IMR-90 (cell line): ENCODE measurements around the gene SAMD1. TPM values are rescaled to one million over a fixed set of nuclear protein-coding genes. Genes with fewer than 3 reads are reported as not detected.

Experiments used
- ATAC-seq: fragments of 200-7000 bp; cut with Tn5 transposase; 2 replicates; pipeline ENCODE4 v1.9.1; 2020; ENCODE audit warnings: low read depth, mild to moderate bottlenecking, moderate library complexity
- BruUV-seq: library from RNA; stranded (reverse); fragments of 400-500 nt; replicated peaks from 2 replicates; lab custom pipeline; 2021; lab: Mats Ljungman, UMichigan
- CTCF ChIA-PET: fragments of 300-600 bp; formaldehyde crosslinking; extraction: SDS; loops from one replicate; lab custom pipeline; 2021; ENCODE audit warnings: antibody characterized with exemption; lab: Yijun Ruan, JAX
- POLR2A ChIA-PET: fragments of 300-600 bp; sonication (Branson Sonifier 250); formaldehyde crosslinking; loops from one replicate; lab custom pipeline; 2022; ENCODE audit warnings: antibody characterized with exemption; ENCODE audit not compliant: unreplicated experiment; lab: Charles Lee
- DNase-seq: peaks from one replicate; pipeline ENCODE4 v3.0.0; 2013
- H2AFZ ChIP-seq: replicated peaks from 2 replicates; pipeline ENCODE3; 2013; ENCODE audit warnings: low read length, mild to moderate bottlenecking; ENCODE audit not compliant: poor library complexity
- H2AK5ac ChIP-seq: 2 replicates; pipeline ENCODE4 v1.6.1; 2013; ENCODE audit warnings: low read depth, low read length, inconsistent platforms
- H2AK9ac ChIP-seq: replicated peaks from 2 replicates; pipeline ENCODE3; 2013; ENCODE audit warnings: mild to moderate bottlenecking, low read depth, low read length, moderate library complexity; ENCODE audit not compliant: poor library complexity
- H2BK120ac ChIP-seq: 2 replicates; pipeline ENCODE4 v1.6.1; 2013; ENCODE audit warnings: low read depth, low read length, inconsistent platforms
- H2BK15ac ChIP-seq: 3 replicates; pipeline ENCODE4 v1.6.1; 2013; ENCODE audit warnings: low read depth, low read length, inconsistent platforms
- H2BK20ac ChIP-seq: 2 replicates; pipeline ENCODE4 v1.6.1; 2013; ENCODE audit warnings: low read depth, mild to moderate bottlenecking, inconsistent platforms, low read length, moderate library complexity
- H2BK5ac ChIP-seq: 2 replicates; pipeline ENCODE4 v1.6.1; 2013; ENCODE audit warnings: mild to moderate bottlenecking, low read depth, low read length, inconsistent platforms; ENCODE audit not compliant: poor library complexity, severe bottlenecking
- H3K14ac ChIP-seq: replicated peaks from 2 replicates; pipeline ENCODE4 v1.6.1; 2013; ENCODE audit warnings: low read depth, low read length, inconsistent platforms
- H3K18ac ChIP-seq: 2 replicates; pipeline ENCODE4 v1.6.1; 2013; ENCODE audit warnings: low read depth, low read length, control low read depth
- H3K23ac ChIP-seq: 2 replicates; pipeline ENCODE4 v1.6.1; 2013; ENCODE audit warnings: low read depth, low read length, inconsistent platforms
- H3K27ac ChIP-seq: 2 replicates; pipeline ENCODE4 v1.5.1; 2013; ENCODE audit warnings: mild to moderate bottlenecking, control low read depth, low read length; ENCODE audit not compliant: insufficient read depth
- H3K27me3 ChIP-seq: 2 replicates; pipeline ENCODE4 v1.6.1; 2013; ENCODE audit warnings: low read length; ENCODE audit not compliant: control insufficient read depth, insufficient read depth
- H3K36me3 ChIP-seq: 2 replicates; pipeline ENCODE4 v1.6.1; 2013; ENCODE audit warnings: low read length, mixed read lengths; ENCODE audit not compliant: control insufficient read depth, insufficient read depth
- H3K4ac ChIP-seq: 2 replicates; pipeline ENCODE4 v1.6.1; 2013; ENCODE audit warnings: low read depth, low read length, inconsistent platforms
- H3K4me1 ChIP-seq: 2 replicates; pipeline ENCODE4 v1.6.1; 2013; ENCODE audit warnings: low read length, mixed read lengths; ENCODE audit not compliant: control insufficient read depth, insufficient read depth
- H3K4me2 ChIP-seq: 2 replicates; pipeline ENCODE4 v1.6.1; 2013; ENCODE audit warnings: low read depth, mild to moderate bottlenecking, control low read depth, low read length, moderate library complexity
- H3K4me3 ChIP-seq: 2 replicates; pipeline ENCODE4 v1.5.1; 2013; ENCODE audit warnings: low read depth, mild to moderate bottlenecking, control low read depth, low read length, moderate library complexity; ENCODE audit not compliant: insufficient read depth
- H3K56ac ChIP-seq: 2 replicates; pipeline ENCODE4 v1.6.1; 2013; ENCODE audit warnings: low read length, inconsistent platforms; ENCODE audit not compliant: insufficient read depth; ENCODE audit errors: extremely low read depth
- H3K79me1 ChIP-seq, 2 experiments: 2 replicates each; pipeline ENCODE4 v1.6.1; 2013; ENCODE audit warnings: low read length in 2 of 2, inconsistent platforms in 1 of 2, low read depth in 1 of 2
- H3K9ac ChIP-seq: 2 replicates; pipeline ENCODE4 v1.6.1; 2013; ENCODE audit warnings: low read depth, low read length, control low read depth
- H3K9me1 ChIP-seq: 2 replicates; pipeline ENCODE4 v1.6.1; 2013; ENCODE audit warnings: low read length, inconsistent platforms; ENCODE audit not compliant: insufficient read depth
- H3K9me3 ChIP-seq: 2 replicates; pipeline ENCODE4 v1.6.1; 2013; ENCODE audit warnings: low read length; ENCODE audit not compliant: control insufficient read depth, insufficient read depth
- H4K20me1 ChIP-seq: 2 replicates; pipeline ENCODE4 v1.6.1; 2013; ENCODE audit warnings: low read length, inconsistent platforms; ENCODE audit not compliant: insufficient read depth
- H4K5ac ChIP-seq: 2 replicates; pipeline ENCODE4 v1.6.1; 2013; ENCODE audit warnings: mild to moderate bottlenecking, low read depth, low read length, control low read depth
- H4K8ac ChIP-seq, 2 experiments: 2 replicates each; pipeline ENCODE4 v1.6.1; 2013; ENCODE audit warnings: low read depth in 2 of 2, low read length in 2 of 2, control low read depth in 1 of 2, inconsistent platforms in 1 of 2
- H4K91ac ChIP-seq: 2 replicates; pipeline ENCODE4 v1.6.1; 2013; ENCODE audit warnings: low read depth, low read length, inconsistent platforms; ENCODE audit not compliant: insufficient read depth
- BHLHE40 ChIP-seq: fragments of 150-350 bp; IDR thresholded peaks from 2 replicates; pipeline ENCODE4 v1.6.1; 2016; ENCODE audit warnings: mild to moderate bottlenecking, low read depth, low read length
- CEBPB ChIP-seq: IDR thresholded peaks from 2 replicates; pipeline ENCODE4 v1.6.1; 2012; ENCODE audit warnings: low read depth, low read length, improper control_type of control experiment
- CHD1 ChIP-seq: IDR thresholded peaks from 2 replicates; pipeline ENCODE4 v1.6.1; 2012; ENCODE audit warnings: low read depth, low read length, improper control_type of control experiment
- CTCF ChIP-seq: conservative IDR thresholded peaks from 2 replicates; pipeline ENCODE4 v1.5.1; 2012; ENCODE audit warnings: mild to moderate bottlenecking, low read depth, low read length, improper control_type of control experiment
- ELK1 ChIP-seq: fragments of 150-350 bp; IDR thresholded peaks from 2 replicates; pipeline ENCODE4 v1.6.1; 2016; ENCODE audit warnings: low read depth, mild to moderate bottlenecking, low read length, moderate library complexity, borderline replicate concordance
- FOS ChIP-seq: fragments of 150-350 bp; IDR thresholded peaks from 2 replicates; pipeline ENCODE4 v1.6.1; 2016; ENCODE audit warnings: low read depth, low read length
- MAFK ChIP-seq: IDR thresholded peaks from 2 replicates; pipeline ENCODE4 v1.6.1; 2012; ENCODE audit warnings: low read depth, low read length, improper control_type of control experiment
- MAZ ChIP-seq: IDR thresholded peaks from 2 replicates; pipeline ENCODE4 v1.6.1; 2012; ENCODE audit warnings: low read depth, mild to moderate bottlenecking, low read length, improper control_type of control experiment, moderate library complexity, borderline replicate concordance
- MXI1 ChIP-seq: IDR thresholded peaks from 2 replicates; pipeline ENCODE4 v1.6.1; 2012; ENCODE audit warnings: low read depth, mild to moderate bottlenecking, low read length, moderate library complexity, borderline replicate concordance
- NFE2L2 ChIP-seq: fragments of 150-350 bp; IDR thresholded peaks from 2 replicates; pipeline ENCODE4 v1.6.1; 2016; ENCODE audit warnings: low read depth, mild to moderate bottlenecking, low read length
- POLR2A ChIP-seq: IDR thresholded peaks from 2 replicates; pipeline ENCODE4 v1.6.1; 2012; ENCODE audit warnings: mild to moderate bottlenecking, low read depth, low read length
- RAD21 ChIP-seq: IDR thresholded peaks from 2 replicates; pipeline ENCODE4 v1.6.1; 2012; ENCODE audit warnings: low read length, improper control_type of control experiment
- RCOR1 ChIP-seq: IDR thresholded peaks from 2 replicates; pipeline ENCODE4 v1.6.1; 2012; ENCODE audit warnings: mild to moderate bottlenecking, low read length, improper control_type of control experiment; ENCODE audit not compliant: insufficient replicate concordance
- RFX5 ChIP-seq: IDR thresholded peaks from 2 replicates; pipeline ENCODE4 v1.8.0; 2012; ENCODE audit warnings: low read depth, mild to moderate bottlenecking, low read length, moderate library complexity
- SMC3 ChIP-seq: fragments of 150-350 bp; IDR thresholded peaks from 2 replicates; pipeline ENCODE4 v1.6.1; 2016; ENCODE audit warnings: low read depth, mild to moderate bottlenecking, antibody characterized with exemption, low read length, moderate library complexity
- USF2 ChIP-seq: fragments of 150-350 bp; IDR thresholded peaks from 2 replicates; pipeline ENCODE4 v1.6.1; 2017; ENCODE audit warnings: mild to moderate bottlenecking, antibody characterized with exemption, low read length, low read depth
- WGBS, 2 experiments: methylation state at CpG; one replicate each; pipeline versions ENCODE4 v1.1.5 to v1.1.7; 2013; ENCODE audit warnings: missing lambda C conversion rate in 2 of 2; ENCODE audit not compliant: insufficient read length in 1 of 2; ENCODE audit errors: extremely low coverage in 2 of 2; 5-methylcytosine and 5-hydroxymethylcytosine counted together
- dilution Hi-C: fragments of 300-500 bp; cut with HindIII; formaldehyde crosslinking; loops from one replicate; pipeline ENCODE4 v1.14.3; 2018; ENCODE audit warnings: low sequenced_read_pairs; ENCODE audit not compliant: unreplicated experiment
- in situ Hi-C: fragments of 300-500 bp; cut with MboI; formaldehyde crosslinking; loops from 3 replicates; pipeline ENCODE4 v1.14.3; 2019; ENCODE audit warnings: low sequenced_read_pairs, inconsistent platforms, mixed read lengths
- intact Hi-C: fragments of 100-400 bp; cut with micrococcal nuclease; formaldehyde crosslinking; loops from 2 replicates; pipeline ENCODE4 v1.10.0; 2022
- polyA plus RNA-seq, 3 experiments: library from polyadenylated mRNA; depleted of rRNA; stranded (reverse); fragments of >200 nt; gene quantifications; 2 replicates each; pipeline ENCODE4 v1.2.3, GENCODE V29; 2012; ENCODE audit warnings: low replicate concordance in 1 of 3
- total RNA-seq: library from RNA; depleted of rRNA; stranded (reverse); fragments of >200 nt; gene quantifications from 2 replicates; pipeline ENCODE4 v1.2.3, GENCODE V29; 2012

SAMD1 gene
- total and polyA plus RNA-seq, 2 of the 4 experiments (the other 2 are of a cell fraction) = 6.5 to 14.1 TPM

- Histone ChIP-seq H2BK15ac (no peak overlapping the region), H2BK20ac (no peak overlapping the region), H3K9ac (no peak overlapping the region), H3K14ac (no peak overlapping the region), H3K4me1 (peaks cover 1% of the 10 kb centered on the region; the same call in 1 of the 2 replicates), H3K18ac (no peak overlapping the region), H3K79me1 (no peaks in the 10 kb centered on the region), H2AK5ac (no peak overlapping the region), H3K23ac (no peak overlapping the region), H3K27ac (no peak overlapping the region), H2AK9ac (no peak overlapping the region), H3K27me3 (peaks cover 15% of the 10 kb centered on the region; the same call in 1 of the 2 replicates), H3K9me1 (no peaks in the 10 kb centered on the region), H4K8ac (no peak overlapping the region), H3K36me3 (no peaks in the 10 kb centered on the region), H3K4ac (no peak overlapping the region), H3K9me3 (peaks cover 2% of the 10 kb centered on the region; the same call in 1 of the 2 replicates), H4K20me1 (no peaks in the 10 kb centered on the region), H4K91ac (no peak overlapping the region), H2BK120ac (no peak overlapping the region), H3K4me3 (no peak overlapping the region), H2BK5ac (no peak overlapping the region), H2AFZ (no peak overlapping the region), H3K4me2 (no peak overlapping the region), H3K56ac (no peak overlapping the region), H4K5ac (no peak overlapping the region)
- ChIA-PET CTCF (interaction anchor here (0.5 kb wide), 1 partner anchor 92 kb away, joined by 3 read pairs; no protein-coding TSS in a partner anchor), POLR2A (no interaction called here)
- intact Hi-C loops = no loop called here
- dilution Hi-C loops = no loop called here
- in situ Hi-C loops = no loop called here
- ATAC-seq (no peak), DNase-seq (no peak)
- TF ChIP-seq CHD1 (no peak), USF2 (no peak), CEBPB (no peak), RFX5 (no peak), RCOR1 (no peak), MAZ (no peak), CTCF (no peak), RAD21 (no peak), NFE2L2 (no peak), POLR2A (no peak), MAFK (no peak), MXI1 (no peak), SMC3 (no peak), FOS (no peak), BHLHE40 (no peak), ELK1 (no peak)
- no TSS peak for BruUV-seq
- WGBS, 2 experiments = no CpG with 5 or more reads among the region's 3 CpGs
Measured at GRCh38 chr19:14053032-14053431, 37.5 kb downstream of the SAMD1 start.
